GM12801 (cell line): ENCODE results near the gene MYRIP.

ENCODE experiments used
- TF ChIP-seq, protein P1 (sequence below): IDR thresholded peaks from one replicate; pipeline ENCODE4 v1.5.1; 2011; ENCODE audit warnings: control low read depth; ENCODE audit not compliant: insufficient read length; ENCODE audit errors: extremely low read depth

MYRIP gene

GRCh38 chr3:39910826-39911464, 101.5 kb downstream of the MYRIP start:
- TF ChIP-seq, protein P1, sequence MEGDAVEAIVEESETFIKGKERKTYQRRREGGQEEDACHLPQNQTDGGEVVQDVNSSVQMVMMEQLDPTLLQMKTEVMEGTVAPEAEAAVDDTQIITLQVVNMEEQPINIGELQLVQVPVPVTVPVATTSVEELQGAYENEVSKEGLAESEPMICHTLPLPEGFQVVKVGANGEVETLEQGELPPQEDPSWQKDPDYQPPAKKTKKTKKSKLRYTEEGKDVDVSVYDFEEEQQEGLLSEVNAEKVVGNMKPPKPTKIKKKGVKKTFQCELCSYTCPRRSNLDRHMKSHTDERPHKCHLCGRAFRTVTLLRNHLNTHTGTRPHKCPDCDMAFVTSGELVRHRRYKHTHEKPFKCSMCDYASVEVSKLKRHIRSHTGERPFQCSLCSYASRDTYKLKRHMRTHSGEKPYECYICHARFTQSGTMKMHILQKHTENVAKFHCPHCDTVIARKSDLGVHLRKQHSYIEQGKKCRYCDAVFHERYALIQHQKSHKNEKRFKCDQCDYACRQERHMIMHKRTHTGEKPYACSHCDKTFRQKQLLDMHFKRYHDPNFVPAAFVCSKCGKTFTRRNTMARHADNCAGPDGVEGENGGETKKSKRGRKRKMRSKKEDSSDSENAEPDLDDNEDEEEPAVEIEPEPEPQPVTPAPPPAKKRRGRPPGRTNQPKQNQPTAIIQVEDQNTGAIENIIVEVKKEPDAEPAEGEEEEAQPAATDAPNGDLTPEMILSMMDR: no peak

DNA sequence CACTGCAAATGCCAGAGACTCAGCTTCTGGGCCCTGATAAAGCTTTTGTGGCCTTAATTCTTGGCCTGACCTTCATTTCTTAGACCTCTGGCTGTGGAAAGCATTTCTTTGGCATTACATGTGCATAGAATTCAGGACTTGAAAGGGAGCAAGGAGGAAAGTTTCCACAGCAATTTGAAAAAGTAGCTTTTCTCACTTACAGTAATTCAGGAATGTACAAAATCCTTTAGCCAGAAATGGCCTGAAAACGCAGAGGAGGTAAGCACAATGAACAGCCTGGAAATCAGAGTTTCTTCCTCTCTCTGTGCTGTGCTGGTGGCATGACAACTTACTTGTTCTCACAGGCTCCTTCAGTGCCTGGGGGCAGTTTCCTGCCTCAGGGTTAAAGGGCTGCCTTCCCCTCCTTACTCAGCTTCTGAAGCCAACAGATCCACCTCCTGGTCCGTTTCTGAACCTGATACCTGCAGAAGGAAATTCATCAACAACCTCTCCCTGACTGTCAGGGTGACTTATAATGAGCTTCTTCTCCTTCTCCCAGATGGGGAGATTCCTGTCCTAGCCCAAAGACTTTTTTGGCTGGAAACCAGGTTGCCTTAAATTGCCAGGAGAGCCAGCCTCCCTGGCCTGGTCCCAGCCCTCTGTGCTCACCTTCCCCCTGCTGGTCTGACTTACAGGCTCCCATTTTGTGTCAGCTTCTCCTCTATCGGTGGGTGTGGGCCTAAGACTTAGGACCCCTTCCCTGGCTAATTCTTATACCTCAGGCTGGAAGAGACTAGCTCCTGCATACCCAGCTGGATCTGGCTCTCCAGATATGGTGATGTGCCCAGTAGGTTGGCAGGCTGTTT, 102.3 kb downstream of the MYRIP start:
- TF ChIP-seq, protein P1: no peak

DNA sequence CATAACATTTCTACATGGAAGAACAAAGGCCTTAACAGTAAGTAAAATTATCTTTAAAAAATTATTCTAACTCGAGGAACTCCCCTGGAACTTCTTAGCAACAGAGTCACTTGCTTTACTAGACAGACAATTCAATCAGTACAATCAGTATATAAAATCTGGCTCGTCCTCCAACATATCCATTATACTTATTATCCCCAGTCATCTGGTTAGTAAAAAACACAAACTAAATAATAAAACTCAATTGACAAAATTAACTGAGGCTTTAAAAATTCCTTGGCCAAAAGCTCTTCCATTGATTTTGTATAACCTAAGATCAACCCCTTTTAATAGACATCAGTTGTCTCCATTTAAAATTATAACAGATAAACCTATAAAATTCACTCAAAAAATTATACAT, 105.6 kb downstream of the MYRIP start:
- TF ChIP-seq, protein P1: no peak

GRCh38 chr3:39917065-39917773, 107.8 kb downstream of the MYRIP start:
- TF ChIP-seq, protein P1: no peak

- TF ChIP-seq, protein P1: no peak
These were observed 109.9 kb downstream of the MYRIP start for GRCh38 chr3:39919281-39919680.

DNA sequence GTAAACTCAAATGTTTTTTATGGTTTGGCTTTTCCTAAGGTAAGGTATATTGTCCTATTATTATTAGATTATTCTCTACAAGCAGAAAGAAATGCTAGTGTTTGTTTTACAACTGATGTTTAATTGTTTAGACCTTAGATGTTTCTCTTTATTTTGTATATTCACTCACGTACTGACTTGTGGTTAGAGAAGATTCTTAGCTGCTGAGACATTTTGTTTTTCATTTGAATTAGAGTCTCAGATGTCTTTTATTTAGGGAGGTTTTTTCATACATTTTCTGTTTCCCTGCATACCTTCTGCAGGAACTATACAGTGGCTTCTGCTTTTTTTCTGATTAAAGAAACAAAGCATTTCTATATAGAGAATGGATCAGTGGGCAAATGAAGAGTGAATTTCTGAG, 110.9 kb downstream of the MYRIP start:
- TF ChIP-seq, protein P1: no peak

DNA sequence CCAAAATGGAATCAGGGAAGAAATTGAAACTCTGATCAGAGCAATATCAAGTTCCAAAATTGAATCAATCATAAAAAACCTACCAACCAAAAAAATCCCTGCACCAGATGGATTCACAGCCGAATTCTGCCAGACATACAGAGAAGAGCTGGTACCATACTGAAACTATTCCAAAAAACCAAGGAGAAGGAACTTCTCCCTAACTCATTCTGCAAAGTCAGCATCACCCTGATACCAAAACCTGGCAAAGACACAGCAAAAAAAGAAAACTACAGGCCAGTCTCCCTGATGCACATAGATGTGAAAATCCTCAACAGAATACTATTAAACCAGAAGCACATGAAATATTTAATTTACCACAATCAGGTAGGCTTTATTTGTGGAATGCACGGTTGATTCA, 118.1 kb downstream of the MYRIP start:
- TF ChIP-seq, protein P1: no peak
